ENCODE results near the gene PTS.
"Not testable (repeated sequence)": the region's sequence is repeated elsewhere in the genome, so short reads cannot be mapped to it uniquely, and the experiment has no call there.

PTS gene
- 7.6 to 16.4 (median 12.1) reads per million in 18 experiments for total RNA-seq

DNA sequence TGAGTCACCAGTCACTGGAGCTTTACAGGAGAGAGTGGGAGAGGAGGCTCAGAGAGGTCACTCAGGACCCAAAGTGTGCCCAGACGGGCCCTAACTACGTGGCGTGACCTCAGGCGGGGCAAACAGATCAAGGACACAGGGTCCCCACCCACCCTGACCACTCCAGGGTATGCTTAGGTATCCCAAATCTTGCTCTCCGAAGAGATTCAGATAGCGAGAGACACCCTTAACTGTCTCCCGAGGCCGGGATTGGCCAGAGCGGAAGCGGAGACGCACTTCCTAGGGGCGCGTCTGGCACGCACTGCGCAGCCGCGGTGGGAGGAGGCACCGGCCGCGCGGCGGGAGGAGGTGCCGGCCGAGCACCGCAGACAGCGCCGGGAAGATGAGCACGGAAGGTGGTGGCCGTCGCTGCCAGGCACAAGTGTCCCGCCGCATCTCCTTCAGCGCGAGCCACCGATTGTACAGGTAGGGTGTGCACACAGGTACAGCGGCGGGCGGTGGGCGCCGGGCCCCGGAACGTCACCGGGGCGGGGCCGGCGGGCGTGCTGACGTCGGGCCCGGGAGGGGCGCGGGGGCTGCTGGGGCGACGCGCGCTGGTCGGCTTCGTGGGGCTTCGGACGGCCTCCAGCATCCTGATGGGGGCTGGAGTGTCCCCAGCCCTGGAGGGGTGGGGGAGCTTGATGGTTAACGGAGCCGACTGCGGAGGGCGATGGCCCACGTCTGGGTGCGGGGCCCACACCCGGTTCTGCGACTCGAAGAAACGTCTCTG lies at the start of gene PTS:
PTS (plus strand) TSS at position 367 of the 769 bp plus-strand sequence; CDS start at position 383, 16 bp downstream.
- DNase-seq = peak; percentile 88 to 92

DNA sequence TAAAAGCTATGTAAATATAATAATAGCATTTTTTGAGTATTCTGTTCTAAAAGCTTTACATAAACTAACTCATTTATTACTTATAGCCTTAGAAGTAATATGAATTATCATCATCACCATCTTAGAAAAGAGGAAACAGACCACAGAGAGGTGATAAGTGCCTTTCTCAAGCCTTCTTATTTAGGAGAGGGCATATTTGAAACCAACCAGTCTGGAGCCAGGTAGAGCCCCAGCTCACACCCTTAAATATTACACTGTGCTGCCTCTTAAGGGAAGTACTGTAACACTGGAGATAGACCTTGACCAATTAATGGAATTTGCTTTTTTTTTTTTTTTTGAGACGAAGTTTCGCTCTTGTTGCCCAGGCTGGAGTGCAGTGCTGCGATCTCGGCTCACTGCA lies 48.6 kb upstream of the PTS start:
- no peak for DNase-seq

DNA sequence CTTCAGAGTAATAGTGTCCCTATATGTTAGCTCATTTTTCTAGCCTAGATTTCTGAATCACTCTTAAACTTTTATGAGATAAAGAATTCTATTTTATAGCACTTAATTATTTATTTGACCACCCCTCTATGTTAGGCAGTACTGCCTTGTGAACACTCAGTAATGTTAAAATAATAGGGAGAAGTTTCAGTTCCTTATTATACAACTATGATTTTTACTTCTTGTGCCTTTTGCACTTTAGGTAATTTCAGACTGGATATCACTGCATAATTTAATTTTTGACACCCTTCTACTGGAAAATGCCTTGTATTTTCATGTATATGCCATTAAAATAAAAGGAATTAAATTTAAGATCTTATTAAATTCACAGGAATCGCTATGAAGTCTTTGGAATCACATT lies 47.8 kb upstream of the PTS start:
- DNase-seq = peak in 1 of 2 donors; percentile 30

DNA sequence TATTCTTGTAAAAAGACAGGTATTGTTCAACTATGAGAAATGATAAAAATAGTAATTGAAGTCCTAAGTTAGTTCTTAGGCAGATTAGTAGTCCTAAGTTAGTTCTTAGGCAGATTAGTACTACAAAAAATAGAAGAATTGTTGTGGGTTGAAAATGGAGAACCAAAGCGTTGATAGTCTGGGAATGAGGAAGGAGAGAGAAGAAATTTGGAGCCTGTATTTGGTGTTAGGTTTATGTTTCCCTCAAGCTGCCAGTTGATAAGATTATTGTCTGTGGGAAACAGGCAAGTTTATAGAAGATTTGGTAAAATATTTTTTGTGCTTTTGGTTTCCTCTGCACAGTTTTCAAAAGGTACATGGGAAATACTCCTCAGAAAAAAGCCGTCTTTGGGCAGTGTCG lies 47.3 kb upstream of the PTS start:
- peak; percentile 34 to 42 for DNase-seq

DNA sequence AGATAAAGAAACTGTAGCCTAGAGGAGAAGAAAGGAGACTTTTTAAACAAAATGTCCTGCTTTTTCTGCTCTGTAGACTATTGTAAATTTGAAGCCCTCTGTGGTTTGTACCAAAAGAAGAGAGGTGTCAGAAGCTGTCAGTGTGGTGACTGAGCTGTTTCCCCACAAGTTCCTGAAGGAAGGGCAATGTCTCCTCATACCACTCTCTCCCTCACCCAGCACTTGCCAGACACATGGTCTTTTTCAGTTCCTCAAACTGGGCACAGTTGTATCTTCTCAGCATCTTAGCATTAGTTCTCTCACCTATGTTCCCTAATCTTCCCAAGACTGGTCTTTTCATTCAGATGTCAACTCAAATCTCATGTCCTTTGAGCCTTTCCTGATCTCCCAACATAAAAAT lies 46.6 kb upstream of the PTS start:
- DNase-seq = peak; percentile 73 to 80

DNA sequence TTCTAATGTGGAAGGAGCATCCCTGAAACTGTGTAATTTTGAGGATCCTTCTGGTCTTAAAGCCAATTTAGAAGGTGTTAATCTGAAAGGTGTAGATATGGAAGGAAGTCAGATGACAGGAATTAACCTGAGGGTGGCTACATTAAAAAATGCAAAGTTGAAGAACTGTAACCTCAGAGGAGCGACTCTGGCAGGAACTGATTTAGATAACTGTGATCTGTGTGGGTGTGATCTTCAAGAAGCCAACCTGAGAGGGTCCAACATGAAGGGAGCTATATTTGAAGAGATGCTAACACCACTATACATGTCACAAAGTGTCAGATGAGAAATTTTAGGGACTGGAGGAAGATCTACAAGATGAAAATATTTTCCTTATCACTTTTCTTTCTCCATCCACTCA lies 43.4 kb upstream of the PTS start:
- no peak for DNase-seq

DNA sequence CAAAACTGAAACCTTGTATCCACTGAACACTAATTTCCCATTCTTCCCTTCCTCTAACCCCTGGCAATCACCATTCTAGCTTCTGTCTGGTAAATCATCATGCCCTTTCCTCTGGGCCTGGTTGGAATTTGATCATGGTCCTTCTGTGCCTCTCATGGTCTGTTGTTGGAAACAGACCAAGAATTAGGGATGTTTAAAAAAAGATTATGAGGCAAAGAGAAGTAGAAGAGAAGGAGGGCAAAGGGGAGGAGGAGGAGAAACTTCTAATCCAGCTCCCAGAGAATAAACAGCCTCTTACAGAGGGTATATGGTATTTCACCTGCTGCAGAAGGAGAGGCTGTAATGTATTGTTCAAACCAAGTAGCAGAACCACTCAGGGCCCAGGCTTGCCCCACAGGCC lies 40.3 kb upstream of the PTS start:
- no peak for DNase-seq

DNA sequence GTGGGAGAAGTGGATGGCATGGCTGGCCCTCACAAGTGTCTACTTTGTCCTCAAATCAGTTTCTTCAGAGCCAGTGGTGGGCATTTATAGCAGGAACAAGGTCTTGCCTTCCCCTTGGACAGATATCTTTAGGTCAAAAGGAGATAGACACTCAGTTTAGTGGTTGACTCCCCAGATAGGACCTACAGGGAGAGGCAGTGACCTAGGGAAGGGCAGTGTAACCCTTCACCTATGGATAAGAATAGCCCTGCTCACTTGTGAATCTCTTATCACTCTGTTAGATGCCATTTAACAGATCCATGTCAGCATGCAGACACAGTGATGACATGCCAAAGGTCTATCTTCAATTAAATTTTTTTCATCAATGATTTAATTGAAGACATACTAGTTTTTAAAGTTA lies 39.9 kb upstream of the PTS start:
- DNase-seq = no peak

DNA sequence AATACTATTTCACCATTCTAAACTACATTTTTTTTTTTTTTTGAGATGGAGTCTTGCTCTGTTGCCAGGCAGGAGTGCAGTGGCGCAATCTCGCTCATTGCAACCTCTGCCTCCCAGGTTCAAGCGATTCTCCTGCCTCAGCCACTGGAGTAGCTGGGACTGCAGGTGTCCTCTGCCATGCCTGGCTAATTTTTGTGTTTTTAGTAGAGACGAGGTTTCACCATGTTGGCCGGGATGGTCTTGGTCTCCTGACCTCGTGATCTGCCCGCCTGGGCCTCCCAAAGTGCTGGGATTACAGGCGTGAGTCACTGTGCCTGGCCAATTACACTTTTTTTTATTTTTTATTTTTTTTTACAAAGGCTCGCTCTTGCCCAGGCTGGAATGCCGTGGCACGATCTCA lies 31.1 kb upstream of the PTS start:
- DNase-seq = not testable (repeated sequence)

DNA sequence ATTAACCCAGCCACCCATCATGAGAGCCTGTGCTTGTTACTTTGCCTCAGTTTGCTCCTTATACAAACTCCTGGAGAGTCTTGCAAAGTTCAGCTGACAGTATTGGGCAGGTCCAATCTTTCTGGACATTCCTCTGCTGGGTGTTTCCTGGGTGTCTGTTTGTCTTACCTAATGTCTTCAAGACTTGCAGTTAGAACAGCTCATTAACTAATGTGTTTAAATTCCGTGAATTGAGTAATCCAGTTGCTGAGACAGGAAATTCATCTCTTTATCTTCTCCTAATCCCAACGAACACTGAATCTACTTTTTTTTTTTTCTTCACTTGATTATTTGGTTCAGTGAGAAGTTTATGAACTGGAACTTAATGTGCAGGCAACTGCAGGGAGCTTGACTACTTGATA lies 30.3 kb upstream of the PTS start:
- no peak for DNase-seq

DNA sequence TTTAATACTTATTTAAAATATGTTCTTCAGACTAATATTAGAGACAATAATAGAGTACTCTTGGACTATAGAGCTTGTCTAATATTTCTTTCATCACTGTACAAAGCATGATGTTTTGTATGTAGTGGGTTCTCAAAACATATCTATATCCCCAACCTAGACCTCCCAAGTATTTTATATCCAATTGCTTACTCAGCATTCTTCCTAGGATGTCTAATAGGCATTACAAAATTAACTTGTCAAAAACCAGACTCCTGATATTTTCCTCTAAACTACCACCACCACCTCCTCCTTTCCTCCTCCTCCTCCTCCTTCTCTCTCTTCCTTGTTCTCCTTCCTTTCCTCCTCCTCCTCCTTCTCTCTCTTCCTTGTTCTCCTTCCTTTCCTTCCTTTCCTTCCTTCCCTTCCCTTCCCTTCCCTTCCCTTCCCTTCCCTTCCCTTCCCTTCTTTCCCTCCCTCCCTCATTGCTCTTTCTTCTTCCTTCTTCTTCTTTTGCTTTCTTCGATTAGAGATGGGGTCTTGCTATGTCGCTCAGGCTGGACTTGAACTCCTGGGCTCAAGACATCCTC lies 29.6 kb upstream of the PTS start:
- DNase-seq = no peak

DNA sequence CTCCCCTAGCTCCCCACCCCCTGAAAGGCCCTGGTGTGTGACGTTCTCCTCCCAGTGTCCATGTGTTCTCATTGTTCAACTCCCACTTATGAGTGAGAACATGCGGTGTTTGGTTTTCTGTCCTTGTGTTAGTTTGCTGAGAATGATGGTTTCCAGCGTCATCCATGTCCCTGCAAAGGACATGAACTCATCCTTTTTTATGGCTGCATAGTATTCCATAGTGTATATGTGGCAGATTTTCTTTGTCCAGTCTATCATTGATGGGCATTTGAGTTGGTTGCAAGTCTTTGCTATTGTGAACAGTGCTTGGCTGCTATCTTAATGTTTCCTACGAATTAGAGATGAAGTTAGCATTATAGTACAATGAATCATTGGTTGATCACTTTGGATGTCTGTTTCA lies 27.1 kb upstream of the PTS start:
- DNase-seq = not testable (repeated sequence)

DNA sequence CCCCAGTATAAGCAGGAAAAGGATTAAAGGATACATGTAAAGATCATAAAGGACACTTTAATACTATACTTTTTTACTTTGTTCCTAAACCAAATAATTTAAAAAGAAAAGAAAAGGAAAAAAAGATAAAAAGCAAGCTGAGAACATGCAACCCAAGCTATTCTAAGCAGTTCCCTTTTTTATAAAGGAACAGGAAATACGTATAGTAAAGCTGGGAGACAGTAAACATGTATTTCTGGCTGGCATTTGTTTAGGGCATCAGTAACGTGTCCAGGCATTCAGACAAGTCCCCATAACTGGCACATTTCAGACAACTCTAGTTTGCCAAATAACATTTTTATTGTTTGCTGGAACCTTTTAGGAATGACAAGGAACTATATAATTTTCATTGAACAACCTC lies 26.0 kb upstream of the PTS start:
- peak in 1 of 2 donors; percentile 54 for DNase-seq

DNA sequence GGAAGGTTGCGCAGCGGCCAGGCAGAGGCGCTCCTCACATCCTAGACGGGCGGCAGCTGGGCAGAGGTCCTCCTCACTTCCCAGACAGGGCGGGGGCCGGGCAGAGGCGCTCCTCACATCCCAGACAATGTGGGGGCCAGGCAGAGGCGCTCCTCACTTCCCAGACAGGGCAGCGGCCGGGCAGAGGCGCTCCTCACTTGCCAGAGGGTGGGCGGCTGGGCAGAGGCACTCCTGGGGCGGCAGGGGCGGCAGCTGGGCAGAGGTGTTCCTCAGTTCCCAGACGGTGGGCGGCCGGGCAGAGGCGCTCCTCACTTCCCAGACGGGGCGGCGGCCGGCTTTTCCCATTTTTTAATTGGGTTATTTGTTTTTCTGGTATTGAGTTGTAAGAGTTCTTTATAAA lies 20.2 kb upstream of the PTS start:
- no peak for DNase-seq

DNA sequence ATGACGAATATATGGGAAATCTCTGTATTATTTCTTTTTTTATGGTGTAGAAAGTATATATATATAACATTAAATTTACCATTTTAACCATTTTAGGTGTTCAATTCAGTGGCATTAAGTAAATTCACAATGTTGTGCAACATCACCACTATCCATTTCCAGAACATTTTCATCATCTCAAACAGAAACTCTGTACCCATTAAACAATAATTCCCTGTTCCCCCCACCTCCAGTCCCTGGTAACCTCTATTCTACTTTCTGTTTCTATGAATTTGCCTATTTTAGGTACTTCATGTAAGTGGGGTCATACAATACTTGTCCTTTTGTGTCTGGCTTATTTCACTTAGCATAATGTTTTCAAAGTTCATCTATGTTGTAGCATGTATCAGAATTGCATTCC lies 15.3 kb upstream of the PTS start:
- DNase-seq = no peak

DNA sequence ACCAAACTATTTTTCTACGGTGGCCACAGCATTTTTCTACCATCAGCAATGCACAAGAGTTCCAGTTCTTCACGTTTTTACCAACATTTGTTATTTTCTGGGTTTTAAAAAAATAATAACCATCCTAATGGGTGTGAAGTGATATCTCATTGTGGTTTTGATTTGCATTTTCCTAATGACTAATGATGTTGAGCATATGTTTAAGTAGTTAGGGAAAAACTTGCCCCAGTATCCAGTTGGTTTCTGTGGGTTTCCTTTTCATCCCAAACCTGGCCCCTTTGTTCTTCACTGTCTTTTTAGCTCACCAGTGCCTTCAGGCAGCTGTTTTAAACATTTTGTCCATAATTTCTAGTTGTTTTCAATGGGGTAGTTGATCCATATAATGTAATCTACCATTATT lies 14.7 kb upstream of the PTS start:
- DNase-seq = no peak

DNA sequence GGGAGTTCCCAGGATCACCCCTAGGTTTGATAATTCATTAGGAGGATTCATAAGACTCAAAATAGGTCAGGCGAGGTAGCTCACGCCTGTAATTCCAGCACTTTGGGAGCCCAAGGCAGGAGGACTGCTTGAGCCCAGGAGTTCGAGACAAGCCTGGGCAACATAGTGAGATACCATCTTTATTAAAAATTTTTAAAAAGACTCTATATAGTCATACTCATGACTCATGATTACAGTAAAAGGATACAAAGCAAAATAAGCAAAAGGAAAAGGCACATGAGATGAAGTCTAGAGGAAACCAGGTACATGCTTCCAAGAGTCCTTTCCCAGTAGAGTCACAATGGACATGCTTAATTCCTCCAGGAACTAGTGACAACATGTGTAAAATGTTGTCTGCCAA lies 13.9 kb upstream of the PTS start:
- no peak for DNase-seq

DNA sequence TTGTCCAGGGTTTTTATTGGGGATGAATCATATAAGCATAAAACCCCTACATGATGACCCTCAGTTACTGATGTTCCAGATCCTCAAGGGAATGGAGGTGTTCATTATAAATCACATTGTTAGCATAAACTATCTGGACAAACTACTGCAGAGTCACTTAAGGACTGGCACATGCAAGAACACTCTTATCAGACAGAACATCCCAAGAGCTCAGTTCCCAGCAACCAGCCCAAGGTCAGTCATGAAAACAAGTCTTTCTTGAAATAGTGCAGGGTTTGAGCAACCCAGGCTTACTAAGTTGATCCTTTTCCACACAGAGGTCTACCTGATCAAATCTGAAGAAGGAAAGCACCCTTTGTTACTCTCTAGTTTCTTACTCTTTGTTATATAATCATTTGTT lies 13.5 kb upstream of the PTS start:
- no peak for DNase-seq

DNA sequence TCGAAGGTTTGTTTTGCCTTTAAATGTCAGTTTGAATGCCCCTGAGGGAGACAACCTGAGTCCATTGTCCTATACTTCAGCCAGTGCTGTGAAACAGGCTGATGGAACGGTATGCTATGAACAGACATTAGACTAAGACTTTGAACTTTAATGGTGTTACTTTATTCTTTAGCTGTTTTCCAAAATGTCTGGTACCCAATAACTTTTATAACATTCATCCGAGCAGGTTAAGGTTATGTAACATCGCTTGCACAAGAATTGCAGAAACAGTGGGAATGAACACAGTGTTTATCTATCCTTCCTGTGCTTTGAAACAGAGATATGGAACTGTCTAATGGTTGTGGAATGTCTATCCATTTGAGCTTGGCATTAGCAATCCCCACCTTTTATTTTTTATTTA lies 12.5 kb upstream of the PTS start:
- no peak for DNase-seq

DNA sequence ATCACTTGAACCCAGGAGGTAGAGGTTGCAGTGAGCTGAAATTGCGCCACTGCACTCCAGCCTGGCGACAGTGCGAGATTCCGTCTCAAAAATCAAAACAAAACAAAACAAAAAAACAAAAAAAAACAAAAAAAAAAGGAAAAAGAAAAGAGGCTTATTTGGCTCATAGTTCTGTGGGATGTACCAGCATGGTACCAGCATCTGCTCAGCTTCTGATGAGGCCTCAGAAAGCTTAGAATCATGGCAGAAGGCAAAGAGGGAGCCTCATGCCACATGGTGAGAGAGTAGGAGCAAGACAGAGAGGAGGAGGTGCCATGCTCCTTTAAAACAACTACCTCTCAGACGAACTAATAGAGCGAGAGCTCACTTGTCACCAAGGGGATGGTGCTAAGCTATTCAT lies 10.6 kb upstream of the PTS start:
- DNase-seq = no peak

DNA sequence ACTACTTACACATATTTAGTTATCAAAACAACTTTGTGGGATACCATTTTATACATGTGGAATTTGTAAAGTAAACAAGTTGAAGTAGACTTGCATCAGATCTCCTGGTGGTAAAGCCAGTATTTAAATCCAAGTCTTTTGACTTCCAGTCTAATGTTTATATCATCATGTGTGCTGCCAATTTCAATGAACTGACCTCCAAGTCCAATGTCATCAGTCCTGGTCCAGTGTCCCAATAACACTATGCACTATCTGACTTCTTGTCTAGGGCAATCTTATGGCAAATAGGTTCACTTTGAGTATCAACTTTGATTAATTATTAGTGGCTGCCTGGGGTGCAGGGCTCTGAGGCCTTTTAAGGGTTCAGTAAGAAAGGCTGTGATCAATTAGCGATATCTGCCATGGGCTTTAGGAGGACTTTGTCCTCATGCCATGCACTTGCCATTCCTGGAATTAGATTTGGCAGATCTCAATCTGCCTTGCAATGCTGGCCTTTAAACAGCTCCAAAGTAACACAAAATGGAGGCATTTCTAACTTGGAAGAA lies 9.6 kb upstream of the PTS start:
- no peak for DNase-seq

DNA sequence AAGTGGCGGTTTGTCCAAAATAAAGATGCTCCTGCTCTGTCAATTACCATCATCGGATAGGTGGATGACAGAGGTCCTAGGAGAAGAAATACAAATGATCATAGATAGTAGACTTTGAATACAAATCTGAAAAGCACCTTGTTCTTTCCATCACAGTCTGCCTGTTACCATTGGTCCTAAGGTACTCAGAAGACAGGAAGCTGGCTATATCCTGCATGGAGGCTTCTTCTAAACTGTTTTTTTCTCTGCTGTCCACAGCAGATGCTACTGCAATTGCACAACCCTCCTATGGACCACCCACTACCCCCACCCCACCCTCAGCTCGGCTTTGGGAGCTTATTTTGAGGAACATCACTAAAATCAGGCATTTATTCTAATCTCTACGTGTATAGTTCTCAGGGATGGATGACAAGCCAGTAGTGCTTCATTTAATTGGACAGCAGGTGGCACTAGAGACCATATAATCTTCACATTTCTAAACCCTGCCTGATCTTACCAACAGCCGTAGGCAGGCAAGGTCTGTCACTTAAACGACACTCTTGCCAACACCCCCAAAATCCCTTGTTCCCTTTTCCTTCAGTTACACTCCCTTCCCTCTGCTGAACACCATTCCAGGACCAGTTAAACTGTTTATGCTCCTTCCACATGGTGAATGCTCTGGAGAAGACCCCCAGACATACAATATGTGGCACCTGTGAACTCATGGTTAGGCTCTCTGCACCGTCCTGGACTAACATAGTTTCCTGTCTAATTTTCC lies 6.6 kb upstream of the PTS start:
- peak; percentile 78 to 83 for DNase-seq

DNA sequence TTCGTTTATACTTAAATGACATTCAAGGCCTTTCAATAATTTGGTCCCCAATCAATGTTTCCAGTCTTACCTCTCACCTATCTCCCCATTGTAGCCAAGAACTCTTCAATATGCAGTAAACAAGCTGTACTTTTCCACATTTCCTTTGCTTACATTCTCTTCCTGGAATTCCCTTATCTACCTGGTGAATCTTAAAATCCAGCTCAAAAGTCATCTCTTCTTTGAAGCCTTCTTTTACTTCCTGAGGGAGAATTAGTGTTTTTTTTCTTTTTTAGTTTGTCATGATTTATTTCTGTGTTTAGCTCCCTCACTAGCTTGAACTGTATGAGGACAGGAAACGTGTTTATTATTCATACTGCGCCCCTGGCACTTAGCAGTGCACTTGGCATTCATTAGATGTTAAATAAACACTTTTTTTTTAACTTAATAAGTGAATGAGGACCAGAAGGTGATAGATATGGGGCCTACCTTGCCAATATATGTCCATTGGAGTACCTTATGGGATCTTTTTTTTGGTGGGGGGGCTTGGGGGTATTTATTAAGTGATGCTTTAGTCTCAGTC lies 4.9 kb upstream of the PTS start:
- no peak for DNase-seq
